ENCODE data around the gene KCNA3.

DNA sequence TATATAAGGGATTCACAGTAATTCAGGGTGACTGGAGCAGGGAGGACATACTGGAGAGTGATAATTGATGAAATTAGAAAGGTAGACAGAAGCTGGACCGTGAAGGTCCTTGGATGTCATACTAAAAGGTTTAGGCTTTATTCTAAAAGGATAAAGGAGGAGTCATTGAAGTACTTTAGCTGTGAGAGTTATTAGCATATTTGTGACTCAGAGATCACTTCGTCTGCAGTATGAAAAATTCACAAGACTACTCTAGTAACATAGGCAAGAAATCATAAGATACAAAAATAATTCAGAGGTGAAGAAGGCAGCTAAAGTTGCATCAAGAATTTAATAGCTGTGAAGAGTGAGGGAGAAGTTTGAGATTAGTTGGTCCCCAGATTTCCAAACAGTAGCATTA, 26.3 kb downstream of the KCNA3 start:
- TF ChIP-seq CTCF (IDR thresholded peaks at IDR 0.05), result no peak
- TF ChIP-seq ZFX (IDR thresholded peaks at IDR 0.05; ENCODE audit: borderline replicate concordance), result no peak

Measured in 22Rv1 (cell line).